GM20431 (cell line): ENCODE measurements around the gene FAM187B.
"Not testable (repeated sequence)": the region's sequence is repeated elsewhere in the genome, so short reads cannot be mapped to it uniquely, and the experiment has no call there.

ENCODE experiments used
- in situ Hi-C: fragments of 300-500 bp; cut with MseI, MboI; formaldehyde crosslinking; loops from one replicate; pipeline ENCODE4 v1.15.0; 2020; ENCODE audit warnings: low sequenced_read_pairs; ENCODE audit not compliant: unreplicated experiment

FAM187B gene

GRCh38 chr19:35216016-35216832 is 12.3 kb downstream of the FAM187B start:
- in situ Hi-C loops, result no loop called here

- in situ Hi-C loops, result no loop called here
Observed at GRCh38 chr19:35214766-35215422, 13.6 kb downstream of the FAM187B start.

GRCh38 chr19:35213663-35214632 is 14.6 kb downstream of the FAM187B start:
- in situ Hi-C loops, result no loop called here

- in situ Hi-C loops, result no loop called here
Observed at GRCh38 chr19:35212241-35212640, 16.3 kb downstream of the FAM187B start.

- in situ Hi-C loops, result no loop called here
Observed at GRCh38 chr19:35211545-35212230, 16.9 kb downstream of the FAM187B start.

GRCh38 chr19:35209646-35210045 is 18.9 kb downstream of the FAM187B start:
- in situ Hi-C loops, result no loop called here

- in situ Hi-C loops, result no loop called here
Observed at GRCh38 chr19:35208121-35208520, 20.4 kb downstream of the FAM187B start.

GRCh38 chr19:35207391-35207871 is 21.1 kb downstream of the FAM187B start:
- in situ Hi-C loops, result no loop called here

- in situ Hi-C loops, result no loop called here
Observed at GRCh38 chr19:35206855-35207254, 21.7 kb downstream of the FAM187B start.

GRCh38 chr19:35206379-35206778 is 22.2 kb downstream of the FAM187B start:
- in situ Hi-C loops, result no loop called here

GRCh38 chr19:35205733-35206323 is 22.7 kb downstream of the FAM187B start:
- in situ Hi-C loops, result no loop called here

GRCh38 chr19:35204799-35205732 is 23.5 kb downstream of the FAM187B start:
- in situ Hi-C loops, result no loop called here

- in situ Hi-C loops, result no loop called here
Observed at GRCh38 chr19:35202722-35203688, 25.5 kb downstream of the FAM187B start.

GRCh38 chr19:35199481-35199880 is 29.1 kb downstream of the FAM187B start:
- in situ Hi-C loops, result no loop called here

GRCh38 chr19:35196861-35197260 is 31.7 kb downstream of the FAM187B start:
- in situ Hi-C loops, result not testable (repeated sequence)

- in situ Hi-C loops, result no loop called here
Observed at GRCh38 chr19:35195830-35196229, 32.7 kb downstream of the FAM187B start.
